ENCODE data around the gene SOX30.

GRCh38 chr5:157610990-157611389, 41.2 kb downstream of the SOX30 start:
- TF ChIP-seq CTCF (IDR thresholded peaks at IDR 0.05), result no peak
- no peak for TF ChIP-seq POLR2A (IDR thresholded peaks at IDR 0.05)

Measured in testis (tissue), 2 donors.